ENCODE measurements around the gene CHRNA4.

CHRNA4 gene

GRCh38 chr20:63296531-63297299 is 64.4 kb downstream of the CHRNA4 start:
- Histone ChIP-seq H3K4me1 (ENCODE audit: low read depth, poor library complexity, severe bottlenecking) (no peaks in the 10 kb centered on the region), H2AFZ (ENCODE audit: low read depth) (no peak overlapping the region), H4K20me1 (ENCODE audit: insufficient read depth) (no peaks in the 10 kb centered on the region), H3K36me3 (ENCODE audit: insufficient read depth) (no peaks in the 10 kb centered on the region), H3K27ac (no peak overlapping the region), H3K4me2 (no peak overlapping the region), H3K9ac (no peak overlapping the region), H3K4me3 (IDR thresholded peaks at IDR 0.05; ENCODE audit: insufficient read depth, low read depth, low read length) (no peak overlapping the region), H3K27me3 (ENCODE audit: insufficient read depth, low read depth) (peaks cover 98% of the 10 kb centered on the region), H3K79me2 (ENCODE audit: insufficient read depth, low read depth) (no peaks in the 10 kb centered on the region)
- no peak for TF ChIP-seq CTCF (conservative IDR thresholded peaks at IDR 0.05; ENCODE audit: low read depth, low read length)

- no peak overlapping the region for H3K9ac ChIP-seq
- no peak overlapping the region for H3K4me3 ChIP-seq (IDR thresholded peaks at IDR 0.05; ENCODE audit: insufficient read depth, low read depth, low read length)
- H3K4me2 ChIP-seq, result no peak overlapping the region
- H3K4me1 ChIP-seq (ENCODE audit: low read depth, poor library complexity, severe bottlenecking), result peaks cover 3% of the 10 kb centered on the region
- peaks cover 96% of the 10 kb centered on the region for H3K27me3 ChIP-seq (ENCODE audit: insufficient read depth, low read depth)
- no peaks in the 10 kb centered on the region for H3K36me3 ChIP-seq (ENCODE audit: insufficient read depth)
- no peak overlapping the region for H2AFZ ChIP-seq (ENCODE audit: low read depth)
- H4K20me1 ChIP-seq (ENCODE audit: insufficient read depth), result no peaks in the 10 kb centered on the region
- H3K27ac ChIP-seq, result no peak overlapping the region
- TF ChIP-seq CTCF (conservative IDR thresholded peaks at IDR 0.05; ENCODE audit: low read depth, low read length), result no peak
- no peaks in the 10 kb centered on the region for H3K79me2 ChIP-seq (ENCODE audit: insufficient read depth, low read depth)
These were observed 65.3 kb downstream of the CHRNA4 start for GRCh38 chr20:63295846-63296245.

GRCh38 chr20:63295422-63295821 is 65.7 kb downstream of the CHRNA4 start:
- Histone ChIP-seq H3K4me2 (no peak overlapping the region), H3K4me1 (ENCODE audit: low read depth, poor library complexity, severe bottlenecking) (peaks cover 3% of the 10 kb centered on the region), H3K27me3 (ENCODE audit: insufficient read depth, low read depth) (peaks cover 92% of the 10 kb centered on the region), H3K79me2 (ENCODE audit: insufficient read depth, low read depth) (no peaks in the 10 kb centered on the region), H4K20me1 (ENCODE audit: insufficient read depth) (no peaks in the 10 kb centered on the region), H3K9ac (no peak overlapping the region), H3K27ac (no peak overlapping the region), H3K36me3 (ENCODE audit: insufficient read depth) (no peaks in the 10 kb centered on the region), H3K4me3 (IDR thresholded peaks at IDR 0.05; ENCODE audit: insufficient read depth, low read depth, low read length) (no peak overlapping the region), H2AFZ (ENCODE audit: low read depth) (no peak overlapping the region)
- TF ChIP-seq CTCF (conservative IDR thresholded peaks at IDR 0.05; ENCODE audit: low read depth, low read length), result no peak

- H3K4me3 ChIP-seq (IDR thresholded peaks at IDR 0.05; ENCODE audit: insufficient read depth, low read depth, low read length), result no peak overlapping the region
- TF ChIP-seq CTCF (conservative IDR thresholded peaks at IDR 0.05; ENCODE audit: low read depth, low read length), result no peak
- no peaks in the 10 kb centered on the region for H4K20me1 ChIP-seq (ENCODE audit: insufficient read depth)
- H3K79me2 ChIP-seq (ENCODE audit: insufficient read depth, low read depth), result no peaks in the 10 kb centered on the region
- H3K36me3 ChIP-seq (ENCODE audit: insufficient read depth), result no peaks in the 10 kb centered on the region
- H3K4me1 ChIP-seq (ENCODE audit: low read depth, poor library complexity, severe bottlenecking), result peaks cover 3% of the 10 kb centered on the region
- no peak overlapping the region for H3K4me2 ChIP-seq
- H3K27me3 ChIP-seq (ENCODE audit: insufficient read depth, low read depth), result peaks cover 88% of the 10 kb centered on the region
- H3K27ac ChIP-seq, result no peak overlapping the region
- no peak overlapping the region for H3K9ac ChIP-seq
- no peak overlapping the region for H2AFZ ChIP-seq (ENCODE audit: low read depth)
These were observed 66.1 kb downstream of the CHRNA4 start for GRCh38 chr20:63295018-63295417.
